Thyroid gland (tissue), 4 donors: ENCODE measurements around the gene ANGPTL8. TPM values are rescaled to one million over a fixed set of nuclear protein-coding genes. Genes with fewer than 3 reads are reported as not detected.

Source experiments
- DNase-seq, 2 donors: peaks; one replicate each; pipeline ENCODE4 v3.0.0-alpha.2; 2019
- H3K27ac ChIP-seq, 3 donors: fragments of 200-600 bp; sonication (generic); 1 replicate in 2 of 3; 2 replicates in 1 of 3; pipeline ENCODE4 v1.5.1; 2016 to 2019; ENCODE audit warnings: mild to moderate bottlenecking in 1 of 3, moderate library complexity in 1 of 3
- H3K27me3 ChIP-seq: fragments of 200-600 bp; sonication (generic); one replicate; pipeline ENCODE4 v1.5.1; 2019
- H3K36me3 ChIP-seq, 2 donors: fragments of 200-600 bp; sonication (generic); one replicate each; pipeline ENCODE4 v1.5.1; 2016 to 2019
- H3K4me1 ChIP-seq, 2 donors: fragments of 200-600 bp; sonication (generic); one replicate each; pipeline ENCODE4 v1.5.1; 2017 to 2019
- H3K4me3 ChIP-seq, 3 donors: fragments of 200-600 bp; sonication (generic); replicated peaks in 1 of 3; 1 replicate in 2 of 3; 2 replicates in 1 of 3; pipeline ENCODE4 v1.5.1; 2016; ENCODE audit warnings: mild to moderate bottlenecking in 1 of 3
- H3K9me3 ChIP-seq: fragments of 200-600 bp; sonication (generic); one replicate; pipeline ENCODE4 v1.5.1; 2017
- POLR2A ChIP-seq, 2 donors: fragments of 450-650 bp; IDR thresholded peaks; one replicate each; pipeline ENCODE4 v1.6.1; 2017; ENCODE audit warnings: antibody characterized with exemption in 2 of 2, mild to moderate bottlenecking in 2 of 2, moderate library complexity in 1 of 2
- WGBS, 2 donors: methylation state at CpG; one replicate each; pipeline ENCODE4 v1.1.5; 2017; 5-methylcytosine and 5-hydroxymethylcytosine counted together
- intact Hi-C: fragments of 100-400 bp; cut with DNase I; formaldehyde crosslinking; loops from one replicate; pipeline ENCODE4 v1.15.1; 2023
- total RNA-seq, 4 donors: library from RNA; depleted of rRNA; stranded (reverse); fragments of >200 nt; gene quantifications; one replicate each; pipeline ENCODE4 v1.2.3, GENCODE V29; 2016
- TF ChIP-seq, protein P1 (sequence below), 6 experiments: fragments of 200-600 bp in 3 of 6; fragments of 450-650 bp in 3 of 6; sonication (generic) in 3 of 6; IDR thresholded peaks; one replicate each; pipeline ENCODE4 v1.5.1; 2016 to 2019; ENCODE audit warnings: antibody characterized with exemption in 6 of 6, mild to moderate bottlenecking in 2 of 6, inconsistent platforms in 1 of 6, moderate library complexity in 1 of 6

Gene ANGPTL8
- total RNA-seq, 4 donors from 2014 or later, result 3.4 TPM; not detected in 3

DNA sequence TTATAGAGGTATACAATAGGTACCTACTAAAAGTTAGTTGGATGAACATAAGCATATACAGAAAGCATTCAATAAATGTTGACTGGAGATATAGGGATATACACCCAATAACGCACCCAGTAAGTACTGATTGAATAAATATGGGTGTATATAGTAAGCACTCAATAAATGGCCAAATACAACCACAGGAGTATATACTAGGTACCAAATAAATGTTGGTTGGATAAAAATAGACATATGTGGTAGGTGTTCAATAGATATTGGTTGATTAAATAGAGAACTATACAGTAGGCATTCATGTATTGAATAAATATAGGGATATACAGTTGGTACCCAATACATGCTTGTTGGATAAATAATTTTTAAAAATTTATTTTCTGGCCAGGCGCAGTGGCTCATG is 9.4 kb downstream of the ANGPTL8 start:
- no peak for TF ChIP-seq POLR2A (IDR thresholded peaks at IDR 0.05)
- TF ChIP-seq, protein P1, sequence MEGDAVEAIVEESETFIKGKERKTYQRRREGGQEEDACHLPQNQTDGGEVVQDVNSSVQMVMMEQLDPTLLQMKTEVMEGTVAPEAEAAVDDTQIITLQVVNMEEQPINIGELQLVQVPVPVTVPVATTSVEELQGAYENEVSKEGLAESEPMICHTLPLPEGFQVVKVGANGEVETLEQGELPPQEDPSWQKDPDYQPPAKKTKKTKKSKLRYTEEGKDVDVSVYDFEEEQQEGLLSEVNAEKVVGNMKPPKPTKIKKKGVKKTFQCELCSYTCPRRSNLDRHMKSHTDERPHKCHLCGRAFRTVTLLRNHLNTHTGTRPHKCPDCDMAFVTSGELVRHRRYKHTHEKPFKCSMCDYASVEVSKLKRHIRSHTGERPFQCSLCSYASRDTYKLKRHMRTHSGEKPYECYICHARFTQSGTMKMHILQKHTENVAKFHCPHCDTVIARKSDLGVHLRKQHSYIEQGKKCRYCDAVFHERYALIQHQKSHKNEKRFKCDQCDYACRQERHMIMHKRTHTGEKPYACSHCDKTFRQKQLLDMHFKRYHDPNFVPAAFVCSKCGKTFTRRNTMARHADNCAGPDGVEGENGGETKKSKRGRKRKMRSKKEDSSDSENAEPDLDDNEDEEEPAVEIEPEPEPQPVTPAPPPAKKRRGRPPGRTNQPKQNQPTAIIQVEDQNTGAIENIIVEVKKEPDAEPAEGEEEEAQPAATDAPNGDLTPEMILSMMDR (IDR thresholded peaks at IDR 0.05), result no peak
- Histone ChIP-seq H3K4me3 (no peak overlapping the region), H3K27ac (peak overlapping the region in 1 of 3 donors; percentile 62), H3K27me3 (no peaks in the 10 kb centered on the region), H3K9me3 (no peaks in the 10 kb centered on the region), H3K36me3 (peaks cover 39 to 44% of the 10 kb centered on the region in 2 donors), H3K4me1 (peaks cover 0 to 28% of the 10 kb centered on the region in 2 donors)
- intact Hi-C loops, result no loop called here
- WGBS, 2 donors, result 95 to 98% methylated on average over 2 of the region's 2 CpGs
- DNase-seq, result no peak

DNA sequence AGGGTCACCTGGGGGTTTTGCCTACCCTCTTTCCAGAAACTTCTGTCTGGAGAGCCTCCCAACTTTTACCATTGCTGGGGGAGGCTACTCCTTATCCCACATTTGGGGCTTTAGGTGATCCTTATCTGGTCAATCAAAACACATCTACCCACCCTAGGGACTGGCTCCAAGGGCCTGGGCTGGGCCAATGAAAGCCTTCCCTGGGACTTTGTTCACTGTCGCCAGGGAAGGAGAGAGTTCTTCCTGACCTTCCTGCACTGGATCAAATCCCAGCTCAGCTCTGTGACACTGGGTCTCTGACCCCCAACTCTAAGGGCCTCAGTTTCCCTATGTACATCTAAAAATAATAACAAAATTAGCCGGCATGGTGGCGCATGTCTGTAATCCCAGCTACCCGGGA is 11.8 kb downstream of the ANGPTL8 start:
- Histone ChIP-seq H3K36me3 (peaks cover 39 to 44% of the 10 kb centered on the region in 2 donors), H3K27ac (peak overlapping the region in 1 of 3 donors; percentile 38), H3K27me3 (no peaks in the 10 kb centered on the region), H3K4me3 (no peak overlapping the region), H3K4me1 (peaks cover 0 to 29% of the 10 kb centered on the region in 2 donors), H3K9me3 (no peaks in the 10 kb centered on the region)
- DNase-seq, result no peak
- TF ChIP-seq, protein P1 (IDR thresholded peaks at IDR 0.05), result no peak
- no peak for TF ChIP-seq POLR2A (IDR thresholded peaks at IDR 0.05)
- intact Hi-C loops, result no loop called here
- WGBS, 2 donors, result 90 to 97% methylated on average over 4 of the region's 4 CpGs

DNA sequence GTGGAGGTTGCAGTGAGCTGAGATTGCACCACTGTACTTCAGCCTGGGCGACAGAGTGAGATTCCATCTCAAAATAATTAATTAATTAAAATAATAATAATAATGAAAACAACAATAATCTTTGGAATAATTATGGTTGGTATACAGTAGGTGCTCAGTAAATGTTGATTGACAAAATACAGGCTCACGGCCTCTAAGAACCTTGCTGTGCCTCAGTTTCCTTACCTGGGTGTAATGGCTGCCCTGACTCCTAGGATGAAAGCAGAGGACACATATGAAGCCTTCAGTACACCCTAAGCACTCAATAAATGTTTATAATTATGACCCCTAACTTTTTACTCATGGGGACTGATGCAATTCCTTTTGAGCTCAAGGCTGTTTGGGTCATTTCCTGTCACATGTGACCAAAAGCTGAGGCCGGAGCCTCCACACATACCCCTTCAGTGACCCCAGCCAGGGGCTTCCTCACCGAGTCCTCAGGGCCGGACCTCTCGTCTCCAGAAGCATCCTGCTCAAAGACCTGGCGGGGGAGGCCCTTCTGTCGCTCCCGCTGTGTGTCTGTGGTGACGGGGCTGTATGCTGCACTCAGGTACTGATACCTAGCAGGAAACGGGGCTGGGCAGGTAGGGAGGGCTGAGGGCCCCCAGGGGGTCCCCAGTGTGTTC is 12.4 kb downstream of the ANGPTL8 start:
- no peaks in the 10 kb centered on the region for H3K27me3 ChIP-seq
- peak overlapping the region in 1 of 3 donors; percentile 73 for H3K27ac ChIP-seq
- no peak overlapping the region for H3K4me3 ChIP-seq
- 76 to 86% methylated on average over 5 to 11 of the region's 11 CpGs for WGBS, 2 donors
- no peak for DNase-seq
- H3K4me1 ChIP-seq, result peaks cover 0 to 31% of the 10 kb centered on the region in 2 donors
- H3K36me3 ChIP-seq, result peaks cover 39 to 44% of the 10 kb centered on the region in 2 donors
- H3K9me3 ChIP-seq, result no peaks in the 10 kb centered on the region
- intact Hi-C loops, result no loop called here
- TF ChIP-seq, protein P1 (IDR thresholded peaks at IDR 0.05), result no peak
- TF ChIP-seq POLR2A (IDR thresholded peaks at IDR 0.05), result no peak

DNA sequence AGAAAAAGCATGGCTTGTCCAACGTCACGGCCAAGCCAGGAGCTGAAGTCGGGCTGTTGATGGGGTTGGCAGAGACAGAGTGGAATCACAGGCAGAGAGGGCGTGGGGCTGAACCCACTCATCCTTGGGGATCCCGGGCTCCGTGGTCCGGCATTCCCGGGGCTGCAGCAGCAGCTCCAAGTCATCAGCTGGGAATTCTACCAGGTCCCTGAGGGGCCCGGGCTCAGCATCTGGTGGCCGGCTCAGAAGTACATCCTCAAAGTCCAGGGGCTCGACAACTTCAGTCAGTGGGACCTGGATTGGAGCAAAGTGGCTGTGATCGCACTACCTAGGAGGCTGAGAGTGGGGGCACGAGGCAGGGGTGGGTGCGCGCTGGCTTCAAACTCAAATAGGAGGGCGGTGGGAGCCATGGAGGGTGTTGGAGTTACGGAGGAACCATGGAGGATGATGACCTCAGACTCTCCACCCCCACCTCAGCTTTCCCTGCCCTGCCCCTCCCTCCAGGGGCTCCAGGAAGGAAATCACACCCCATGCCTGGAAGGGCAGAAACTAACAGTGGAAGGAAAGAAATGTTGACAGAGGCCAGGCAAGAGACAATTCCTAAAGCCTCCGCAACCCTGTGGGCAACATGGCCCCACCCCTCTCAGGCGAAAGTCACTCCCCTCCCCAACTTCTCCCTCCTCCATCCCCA is 13.4 kb downstream of the ANGPTL8 start:
- peaks cover 36 to 39% of the 10 kb centered on the region in 2 donors for H3K36me3 ChIP-seq
- H3K27ac ChIP-seq, result peak overlapping the region; percentile 54 to 73 (median 65)
- H3K4me1 ChIP-seq, result peaks cover 0 to 20% of the 10 kb centered on the region in 2 donors
- no peaks in the 10 kb centered on the region for H3K9me3 ChIP-seq
- intact Hi-C loops, result no loop called here
- no peak overlapping the region for H3K4me3 ChIP-seq
- TF ChIP-seq, protein P1 (IDR thresholded peaks at IDR 0.05), result no peak
- TF ChIP-seq POLR2A (IDR thresholded peaks at IDR 0.05), result no peak
- no peak for DNase-seq
- H3K27me3 ChIP-seq, result no peaks in the 10 kb centered on the region
- WGBS, 2 donors, result 69 to 83% methylated on average over 13 to 19 of the region's 19 CpGs

DNA sequence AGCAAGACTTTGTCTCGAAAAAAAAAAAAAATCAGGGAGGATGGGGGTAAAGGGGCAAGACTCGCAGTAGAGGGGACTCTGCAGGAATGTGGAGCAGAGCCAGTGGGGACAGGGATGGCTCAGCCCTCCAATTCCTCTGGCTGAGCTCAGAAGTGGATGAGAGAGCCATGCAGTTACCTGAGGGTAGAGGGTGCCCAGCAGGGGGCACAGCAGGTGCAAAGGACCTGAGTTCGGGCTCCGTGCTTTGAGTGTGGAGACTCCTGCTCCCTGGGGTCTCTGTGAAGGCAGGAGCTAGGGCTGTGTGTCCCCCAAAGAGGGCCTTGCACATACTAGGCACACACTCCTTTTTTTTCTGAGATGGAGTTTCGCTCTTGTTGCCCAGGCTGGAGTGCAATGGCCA is 15.2 kb downstream of the ANGPTL8 start:
- 84 to 90% methylated on average over 5 of the region's 5 CpGs for WGBS, 2 donors
- H3K36me3 ChIP-seq, result peaks cover 25 to 27% of the 10 kb centered on the region in 2 donors
- intact Hi-C loops, result no loop called here
- TF ChIP-seq POLR2A (IDR thresholded peaks at IDR 0.05), result no peak
- TF ChIP-seq, protein P1 (IDR thresholded peaks at IDR 0.05), result peak in 1 of 6 experiments; percentile 17
- no peaks in the 10 kb centered on the region for H3K27me3 ChIP-seq
- H3K4me1 ChIP-seq, result peaks cover 0 to 18% of the 10 kb centered on the region in 2 donors
- no peak for DNase-seq
- H3K9me3 ChIP-seq, result no peaks in the 10 kb centered on the region
- H3K27ac ChIP-seq, result peak overlapping the region in 2 of 3 donors; percentile 65 to 73
- no peak overlapping the region for H3K4me3 ChIP-seq
